Transverse colon (tissue), 4 donors: Measurements from ENCODE around the gene CLSTN2.

Source experiments
- EP300 ChIP-seq: sonication (generic); formaldehyde crosslinking; IDR thresholded peaks from one replicate; pipeline ENCODE4 v1.6.1; 2017; ENCODE audit warnings: antibody characterized with exemption, low read depth
- POLR2A ChIP-seq: fragments of 450-650 bp; IDR thresholded peaks from one replicate; pipeline ENCODE4 v1.6.1; 2016; ENCODE audit warnings: antibody characterized with exemption, mild to moderate bottlenecking, moderate library complexity
- POLR2AphosphoS5 ChIP-seq, 3 donors: sonication (generic); formaldehyde crosslinking; IDR thresholded peaks; one replicate each; pipeline ENCODE4 v1.6.1; 2016; ENCODE audit warnings: antibody characterized with exemption in 3 of 3
- TF ChIP-seq, protein P1 (sequence below), 5 experiments: fragments of 200-600 bp in 3 of 5; fragments of 450-650 bp in 2 of 5; sonication (generic) in 3 of 5; IDR thresholded peaks; 1 replicate in 2 of 5; 2 replicates in 3 of 5; pipeline ENCODE4 v1.5.1; 2016 to 2017; ENCODE audit warnings: antibody characterized with exemption in 5 of 5, inconsistent platforms in 3 of 5, mild to moderate bottlenecking in 2 of 5, moderate library complexity in 1 of 5

GRCh38 chr3:140180603-140181002 is 245.6 kb downstream of the CLSTN2 start:
- TF ChIP-seq, protein P1, sequence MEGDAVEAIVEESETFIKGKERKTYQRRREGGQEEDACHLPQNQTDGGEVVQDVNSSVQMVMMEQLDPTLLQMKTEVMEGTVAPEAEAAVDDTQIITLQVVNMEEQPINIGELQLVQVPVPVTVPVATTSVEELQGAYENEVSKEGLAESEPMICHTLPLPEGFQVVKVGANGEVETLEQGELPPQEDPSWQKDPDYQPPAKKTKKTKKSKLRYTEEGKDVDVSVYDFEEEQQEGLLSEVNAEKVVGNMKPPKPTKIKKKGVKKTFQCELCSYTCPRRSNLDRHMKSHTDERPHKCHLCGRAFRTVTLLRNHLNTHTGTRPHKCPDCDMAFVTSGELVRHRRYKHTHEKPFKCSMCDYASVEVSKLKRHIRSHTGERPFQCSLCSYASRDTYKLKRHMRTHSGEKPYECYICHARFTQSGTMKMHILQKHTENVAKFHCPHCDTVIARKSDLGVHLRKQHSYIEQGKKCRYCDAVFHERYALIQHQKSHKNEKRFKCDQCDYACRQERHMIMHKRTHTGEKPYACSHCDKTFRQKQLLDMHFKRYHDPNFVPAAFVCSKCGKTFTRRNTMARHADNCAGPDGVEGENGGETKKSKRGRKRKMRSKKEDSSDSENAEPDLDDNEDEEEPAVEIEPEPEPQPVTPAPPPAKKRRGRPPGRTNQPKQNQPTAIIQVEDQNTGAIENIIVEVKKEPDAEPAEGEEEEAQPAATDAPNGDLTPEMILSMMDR (IDR thresholded peaks at IDR 0.05), result no peak
- TF ChIP-seq POLR2A (no peak), POLR2AphosphoS5 (IDR thresholded peaks at IDR 0.05) (no peak), EP300 (no peak)
